Sigmoid colon (tissue), 7 donors: ENCODE data around the gene CUEDC1. TPM values are rescaled to one million over a fixed set of nuclear protein-coding genes. Genes with fewer than 3 reads are reported as not detected.
A peak's percentile ranks its signal among the peaks of the same experiment; 100 is the strongest.

Source experiments
- DNase-seq: peaks from one replicate; pipeline ENCODE4 v3.0.0-alpha.2; 2019
- H3K27ac ChIP-seq, 4 donors: fragments of 200-600 bp; sonication (generic); one replicate each; pipeline ENCODE4 v1.5.1; 2016 to 2019; ENCODE audit warnings: mild to moderate bottlenecking in 1 of 4
- H3K27me3 ChIP-seq, 3 donors: fragments of 200-600 bp; sonication (generic); one replicate each; pipeline ENCODE4 v1.5.1; 2019; ENCODE audit warnings: mild to moderate bottlenecking in 1 of 3
- H3K36me3 ChIP-seq, 4 donors: fragments of 200-600 bp; sonication (generic); one replicate each; pipeline ENCODE4 v1.5.1; 2016 to 2019
- H3K4me1 ChIP-seq, 4 donors: fragments of 200-600 bp; sonication (generic); one replicate each; pipeline ENCODE4 v1.5.1; 2017 to 2019
- H3K4me3 ChIP-seq, 4 donors: fragments of 200-600 bp; sonication (generic); one replicate each; pipeline ENCODE4 v1.5.1; 2017 to 2019; ENCODE audit warnings: mild to moderate bottlenecking in 2 of 4, moderate library complexity in 1 of 4
- H3K9me3 ChIP-seq, 4 donors: fragments of 200-600 bp in 3 of 4; sonication (generic) in 3 of 4; one replicate each; pipeline versions ENCODE4 v1.5.1 to v1.6.1; 2013 to 2019
- EP300 ChIP-seq, 4 donors: sonication (generic); formaldehyde crosslinking; IDR thresholded peaks; one replicate each; pipeline ENCODE4 v1.6.1; 2017; ENCODE audit warnings: antibody characterized with exemption in 4 of 4
- POLR2A ChIP-seq, 2 donors: fragments of 450-650 bp; IDR thresholded peaks; one replicate each; pipeline ENCODE4 v1.6.1; 2016; ENCODE audit warnings: antibody characterized with exemption in 2 of 2, mild to moderate bottlenecking in 2 of 2, moderate library complexity in 2 of 2
- POLR2AphosphoS5 ChIP-seq, 4 donors: sonication (generic); formaldehyde crosslinking; IDR thresholded peaks; one replicate each; pipeline ENCODE4 v1.6.1; 2017; ENCODE audit warnings: antibody characterized with exemption in 4 of 4
- whole genome bisulfite sequencing, 2 donors: extraction: QIAGEN DNeasy Blood & Tissue Kit; methylation state at CpG; one replicate each; pipeline ENCODE4 v1.1.7; 2013; 5-methylcytosine and 5-hydroxymethylcytosine counted together
- intact Hi-C: fragments of 100-400 bp; cut with DNase I; formaldehyde crosslinking; loops from one replicate; pipeline ENCODE4 v1.15.1; 2023
- polyA plus RNA-seq, 3 donors: library from polyadenylated mRNA; stranded (reverse); fragments of 200-250 nt; gene quantifications; one replicate each; pipeline ENCODE4 v1.2.3, GENCODE V29; 2013
- total RNA-seq, 4 donors: library from RNA; depleted of rRNA; stranded (reverse); fragments of >200 nt; gene quantifications; one replicate each; pipeline ENCODE4 v1.1.0, GENCODE V29; 2016
- TF ChIP-seq, protein P1 (sequence below), 4 experiments: fragments of 450-650 bp in 3 of 4; fragments of 200-600 bp in 1 of 4; IDR thresholded peaks; one replicate each; pipeline ENCODE4 v1.5.1; 2016 to 2019; ENCODE audit warnings: antibody characterized with exemption in 4 of 4, mild to moderate bottlenecking in 3 of 4, moderate library complexity in 2 of 4
- donor health status: healthy with polysubstance abuse.
- donor health status: Bipolar disorder and iron deficiency.
- donor health status: healthy.

The CUEDC1 gene
- total and polyA plus RNA-seq, 7 donors, result 3.0 to 64.0 (median 29.5) TPM

DNA sequence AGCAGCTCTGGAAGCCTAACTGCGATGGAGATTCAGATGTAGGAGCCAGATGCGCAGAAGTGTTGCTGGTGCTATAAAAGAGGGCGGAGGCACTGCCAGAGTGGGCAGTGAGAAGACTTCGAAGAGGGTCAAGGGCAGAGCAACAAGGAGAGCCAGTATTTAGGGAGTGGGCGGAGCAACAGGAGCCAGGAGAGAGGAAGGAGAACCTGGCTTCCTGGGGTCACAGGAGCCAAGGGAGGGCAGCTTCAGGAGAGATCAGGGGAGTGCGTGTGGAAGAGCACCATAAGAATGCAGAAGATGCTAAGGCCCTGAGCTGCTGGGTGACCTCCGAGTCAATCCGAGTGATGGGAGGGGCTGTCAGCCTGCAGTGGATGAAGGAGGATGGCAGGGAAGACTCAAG is 90.9 kb downstream of the CUEDC1 start:
- Histone ChIP-seq H3K4me3 (no peak overlapping the region), H3K9me3 (no peaks in the 10 kb centered on the region), H3K27me3 (no peaks in the 10 kb centered on the region), H3K36me3 (peaks cover 0 to 20% (median 3%) of the 10 kb centered on the region in 4 donors), H3K4me1 (peaks cover 0 to 75% (median 72%) of the 10 kb centered on the region in 4 donors), H3K27ac (peak overlapping the region; percentile 92 to 97 (median 94))
- WGBS, 2 donors, result 77 to 88% methylated on average over 8 of the region's 8 CpGs
- DNase-seq, result no peak
- intact Hi-C loops, result no loop called here
- TF ChIP-seq EP300 (IDR thresholded peaks at IDR 0.05), result no peak
- TF ChIP-seq POLR2AphosphoS5 (IDR thresholded peaks at IDR 0.05), result no peak
- TF ChIP-seq, protein P1, sequence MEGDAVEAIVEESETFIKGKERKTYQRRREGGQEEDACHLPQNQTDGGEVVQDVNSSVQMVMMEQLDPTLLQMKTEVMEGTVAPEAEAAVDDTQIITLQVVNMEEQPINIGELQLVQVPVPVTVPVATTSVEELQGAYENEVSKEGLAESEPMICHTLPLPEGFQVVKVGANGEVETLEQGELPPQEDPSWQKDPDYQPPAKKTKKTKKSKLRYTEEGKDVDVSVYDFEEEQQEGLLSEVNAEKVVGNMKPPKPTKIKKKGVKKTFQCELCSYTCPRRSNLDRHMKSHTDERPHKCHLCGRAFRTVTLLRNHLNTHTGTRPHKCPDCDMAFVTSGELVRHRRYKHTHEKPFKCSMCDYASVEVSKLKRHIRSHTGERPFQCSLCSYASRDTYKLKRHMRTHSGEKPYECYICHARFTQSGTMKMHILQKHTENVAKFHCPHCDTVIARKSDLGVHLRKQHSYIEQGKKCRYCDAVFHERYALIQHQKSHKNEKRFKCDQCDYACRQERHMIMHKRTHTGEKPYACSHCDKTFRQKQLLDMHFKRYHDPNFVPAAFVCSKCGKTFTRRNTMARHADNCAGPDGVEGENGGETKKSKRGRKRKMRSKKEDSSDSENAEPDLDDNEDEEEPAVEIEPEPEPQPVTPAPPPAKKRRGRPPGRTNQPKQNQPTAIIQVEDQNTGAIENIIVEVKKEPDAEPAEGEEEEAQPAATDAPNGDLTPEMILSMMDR (IDR thresholded peaks at IDR 0.05), result no peak
- no peak for TF ChIP-seq POLR2A (IDR thresholded peaks at IDR 0.05)

DNA sequence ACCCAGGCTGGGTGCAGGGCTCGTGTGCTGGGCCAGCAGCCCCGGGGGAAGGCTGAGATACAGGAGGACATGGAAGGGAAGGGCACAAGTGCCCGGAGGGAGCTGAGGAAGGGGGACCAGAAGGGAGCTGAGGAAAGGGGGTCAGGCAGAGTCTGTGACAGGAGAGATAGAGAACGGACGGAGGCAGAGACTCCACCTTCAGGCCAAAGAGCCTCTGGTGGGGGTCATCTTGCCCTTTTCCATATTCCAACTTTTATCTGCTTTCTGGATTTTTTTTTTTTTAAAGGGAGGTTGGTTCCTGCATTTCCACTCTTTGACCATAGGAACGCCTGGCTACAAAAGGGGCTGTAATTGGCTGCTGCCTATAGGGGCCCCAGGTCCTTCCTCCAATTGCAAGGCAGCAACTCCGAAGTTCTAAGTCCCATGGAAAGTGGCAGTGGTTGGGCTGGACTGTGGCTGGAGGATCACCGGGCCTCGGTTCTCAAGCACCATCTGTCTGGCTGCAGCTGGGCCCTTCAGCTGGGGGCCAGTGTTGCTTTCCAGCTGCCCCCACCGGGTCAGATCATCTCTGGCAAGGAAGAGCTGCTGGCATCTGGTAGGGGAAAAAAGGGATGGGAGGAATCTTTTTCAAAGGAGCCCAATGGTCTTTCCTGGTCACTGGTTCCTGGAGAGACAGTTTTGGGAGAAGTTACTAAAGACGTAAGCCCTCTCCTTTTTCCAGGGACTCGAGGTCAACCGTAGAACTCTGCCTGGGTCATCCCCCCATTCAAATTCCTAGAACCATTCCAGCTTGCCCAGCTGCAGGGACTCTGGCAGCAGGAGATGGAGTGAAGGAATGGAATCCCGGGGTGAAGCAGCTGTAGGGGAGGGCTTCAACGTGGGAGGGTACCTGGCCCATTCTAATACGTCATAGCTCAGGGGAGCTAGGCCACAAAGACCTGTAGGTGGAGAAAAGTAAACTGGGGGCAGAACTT is 92.2 kb downstream of the CUEDC1 start:
- Histone ChIP-seq H3K36me3 (peaks cover 0 to 20% (median 3%) of the 10 kb centered on the region in 4 donors), H3K27ac (peak overlapping the region; percentile 92 to 97 (median 94)), H3K9me3 (no peaks in the 10 kb centered on the region), H3K4me3 (peak overlapping the region in 2 of 4 donors; percentile 54 to 55), H3K27me3 (no peaks in the 10 kb centered on the region), H3K4me1 (peaks cover 0 to 71% (median 64%) of the 10 kb centered on the region in 4 donors)
- intact Hi-C loops, result no loop called here
- 82 to 88% methylated on average over 16 of the region's 16 CpGs for WGBS, 2 donors
- no peak for TF ChIP-seq POLR2AphosphoS5 (IDR thresholded peaks at IDR 0.05)
- no peak for TF ChIP-seq EP300 (IDR thresholded peaks at IDR 0.05)
- TF ChIP-seq, protein P1 (IDR thresholded peaks at IDR 0.05), result no peak
- TF ChIP-seq POLR2A (IDR thresholded peaks at IDR 0.05), result no peak
- peak; percentile 67 for DNase-seq

DNA sequence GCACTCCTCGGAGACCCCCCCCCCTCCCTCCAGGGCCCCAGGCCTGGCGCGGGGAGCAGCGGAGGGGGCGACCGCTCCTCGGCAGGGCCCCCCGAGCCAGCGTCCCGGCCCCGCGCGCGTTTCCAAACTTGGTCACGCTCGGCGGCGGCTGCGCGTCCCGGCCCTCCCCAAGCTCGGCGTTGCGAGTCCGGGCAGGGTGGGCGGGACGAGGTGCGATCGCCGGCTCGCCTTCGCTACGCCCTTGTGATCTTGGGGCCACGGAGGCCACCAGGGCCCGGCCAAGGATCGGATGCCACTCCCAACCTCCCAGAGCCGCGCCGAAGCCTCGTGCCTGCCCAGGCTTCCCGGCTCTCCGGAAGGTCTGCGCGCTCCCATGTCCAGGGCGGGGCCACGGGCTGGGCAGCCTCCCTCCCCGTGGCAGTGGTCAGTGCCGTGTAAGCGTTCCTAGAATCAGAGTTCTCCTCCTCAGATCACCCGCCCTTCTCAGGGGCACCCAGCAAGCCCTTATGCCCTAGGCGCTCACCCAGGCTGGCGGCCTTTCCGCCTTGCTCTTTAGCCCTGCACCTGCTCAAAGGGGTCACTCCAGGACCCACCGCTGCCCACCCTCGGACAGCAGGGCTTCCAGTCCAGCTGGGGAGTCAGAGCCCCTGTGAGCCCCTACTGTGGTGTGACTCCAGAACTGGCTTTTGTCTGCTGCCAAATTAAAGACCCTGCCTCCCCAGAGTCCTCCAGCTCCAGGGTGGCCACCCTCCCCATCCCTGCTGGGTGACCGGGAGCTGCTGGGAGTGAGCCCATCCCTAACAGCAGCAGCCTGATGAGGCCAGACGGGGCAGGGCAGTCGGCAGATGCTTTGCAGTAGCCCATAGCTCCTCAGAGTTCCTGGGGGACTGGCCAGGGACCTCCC is 93.2 kb downstream of the CUEDC1 start:
- H3K9me3 ChIP-seq, result no peaks in the 10 kb centered on the region
- 5 to 18% methylated on average over 58 of the region's 58 CpGs for WGBS, 2 donors
- H3K36me3 ChIP-seq, result peaks cover 0 to 19% (median 3%) of the 10 kb centered on the region in 4 donors
- TF ChIP-seq EP300 (IDR thresholded peaks at IDR 0.05), result no peak
- TF ChIP-seq POLR2A (IDR thresholded peaks at IDR 0.05), result peak; percentile 24 to 39
- TF ChIP-seq POLR2AphosphoS5 (IDR thresholded peaks at IDR 0.05), result peak; percentile 61 to 85 (median 74)
- intact Hi-C loops, result loop anchor here (2.0 kb wide), 1 partner anchor 93 kb away; the partner anchor contains the start of gene CUEDC1
- peak; percentile 89 for DNase-seq
- no peaks in the 10 kb centered on the region for H3K27me3 ChIP-seq
- H3K27ac ChIP-seq, result peak overlapping the region; percentile 92 to 97 (median 94)
- H3K4me1 ChIP-seq, result peaks cover 0 to 67% (median 58%) of the 10 kb centered on the region in 4 donors
- peak overlapping the region; percentile 38 to 55 (median 50) for H3K4me3 ChIP-seq

DNA sequence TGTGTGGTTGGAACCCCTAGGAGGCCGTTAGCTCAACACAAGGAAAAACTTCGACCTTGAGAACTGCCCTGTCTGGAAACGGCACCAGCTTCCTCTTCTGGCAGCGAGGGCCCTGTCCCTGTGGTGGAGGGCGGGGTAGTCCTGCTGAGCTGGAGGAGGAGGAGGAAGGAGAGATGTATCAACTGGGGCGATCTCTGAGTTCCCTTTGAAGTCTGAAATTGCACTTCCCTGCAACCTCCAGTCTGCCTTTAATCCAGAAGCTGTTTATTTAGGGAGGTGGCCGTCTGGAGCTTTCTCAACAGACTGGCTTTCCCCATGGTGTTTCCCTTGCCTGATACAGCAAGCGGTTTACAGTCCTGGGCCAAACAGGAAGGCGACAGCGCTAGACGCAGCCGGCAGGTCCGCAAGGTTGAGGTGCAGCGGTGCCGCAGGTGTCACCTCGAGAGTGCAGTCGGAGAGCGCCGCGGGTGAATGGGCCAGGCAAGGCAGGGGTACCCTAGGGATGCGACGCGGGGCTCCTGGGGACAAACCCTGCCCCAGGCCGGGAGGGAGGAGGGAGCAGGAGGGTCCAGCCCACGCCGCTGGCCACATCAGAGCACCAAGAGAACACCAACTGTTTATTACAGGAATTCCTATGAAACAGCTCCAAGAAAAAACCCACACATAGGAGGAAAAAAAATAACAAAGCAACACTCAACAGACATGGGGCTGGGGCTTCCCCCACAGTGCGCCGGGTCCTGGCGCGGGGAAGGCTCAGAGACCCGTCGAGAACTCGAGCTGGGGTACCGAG is 94.0 kb downstream of the CUEDC1 start:
- TF ChIP-seq POLR2AphosphoS5 (IDR thresholded peaks at IDR 0.05) (peak in 3 of 4 donors; percentile 7 to 25 (median 19)), EP300 (IDR thresholded peaks at IDR 0.05) (peak in 1 of 4 donors; percentile 16), POLR2A (IDR thresholded peaks at IDR 0.05) (no peak)
- TF ChIP-seq, protein P1 (IDR thresholded peaks at IDR 0.05), result no peak
- Histone ChIP-seq H3K36me3 (peaks cover 0 to 12% (median 3%) of the 10 kb centered on the region in 4 donors), H3K4me1 (peaks cover 0 to 66% (median 56%) of the 10 kb centered on the region in 4 donors), H3K9me3 (no peaks in the 10 kb centered on the region), H3K4me3 (peak overlapping the region; percentile 38 to 55 (median 50)), H3K27ac (peak overlapping the region; percentile 92 to 97 (median 94)), H3K27me3 (no peaks in the 10 kb centered on the region)
- intact Hi-C loops, result loop anchor here (2.0 kb wide), 1 partner anchor 94 kb away; the partner anchor contains the start of gene CUEDC1
- WGBS, 2 donors, result 1% methylated on average over 34 of the region's 34 CpGs
- DNase-seq, result peak; percentile 85
